HepG2 (cell line): ENCODE measurements around the gene CPT1B. TPM values are rescaled to one million over a fixed set of nuclear protein-coding genes. Genes with fewer than 3 reads are reported as not detected.

Experiments
- BCL6 ChIP-seq: IDR thresholded peaks from 2 replicates; pipeline ENCODE4 v1.6.1; 2016; ENCODE audit warnings: missing genetic modification reagents, missing compliant biosample characterization
- EP300 ChIP-seq, 3 experiments: sonication (generic) in 1 of 3; formaldehyde crosslinking in 1 of 3; IDR thresholded peaks; 2 replicates each; pipeline versions ENCODE4 v1.5.1 to v1.6.1; 2011 to 2020; ENCODE audit warnings: low read depth in 2 of 3, low read length in 2 of 3, borderline replicate concordance in 1 of 3, improper control_type of control experiment in 1 of 3, mild to moderate bottlenecking in 1 of 3, missing genetic modification reagents in 1 of 3, moderate library complexity in 1 of 3
- ETV5 ChIP-seq: IDR thresholded peaks from 2 replicates; pipeline ENCODE4 v1.6.1; 2018; ENCODE audit warnings: missing biosample characterization, missing genetic modification reagents, inconsistent platforms, borderline replicate concordance
- HNRNPH1 ChIP-seq: fragments of 200-400 bp; formaldehyde crosslinking; optimal IDR thresholded peaks from 2 replicates; pipeline ENCODE3; 2017; ENCODE audit warnings: mild to moderate bottlenecking, low read depth, low read length
- KAT8 ChIP-seq: IDR thresholded peaks from 2 replicates; pipeline ENCODE4 v1.6.1; 2016; ENCODE audit warnings: missing genetic modification reagents, missing compliant biosample characterization
- MTA1 ChIP-seq: sonication (generic); formaldehyde crosslinking; IDR thresholded peaks from 2 replicates; pipeline ENCODE4 v1.4.0; 2020; ENCODE audit warnings: missing genetic modification reagents, mild to moderate bottlenecking, borderline replicate concordance
- SOX5 ChIP-seq: IDR thresholded peaks from 2 replicates; pipeline ENCODE4 v1.6.1; 2016; ENCODE audit warnings: borderline replicate concordance
- ZNF205 ChIP-seq: IDR thresholded peaks from 2 replicates; pipeline ENCODE4 v1.6.1; 2018; ENCODE audit warnings: missing biosample characterization, missing genetic modification reagents
- ZNF235 ChIP-seq: sonication (generic); formaldehyde crosslinking; IDR thresholded peaks from 2 replicates; pipeline ENCODE4 v1.8.1; 2023; ENCODE audit warnings: mild to moderate bottlenecking, missing genetic modification reagents, borderline replicate concordance
- ZNF274 ChIP-seq: sonication (generic); formaldehyde crosslinking; IDR thresholded peaks from 2 replicates; pipeline ENCODE4 v1.5.1; 2020; ENCODE audit warnings: mild to moderate bottlenecking, missing genetic modification reagents
- ZNF292 ChIP-seq: sonication (generic); formaldehyde crosslinking; IDR thresholded peaks from 2 replicates; pipeline ENCODE4 v1.8.1; 2022; ENCODE audit warnings: mild to moderate bottlenecking, low read depth, missing genetic modification reagents, borderline replicate concordance
- polyA plus RNA-seq, 8 experiments: library from polyadenylated mRNA; depleted of rRNA in 3 of 8; stranded (reverse) in 7 of 8; unstranded in 1 of 8; fragments of >200 nt; fragmentation: Illumina TruSeq in 4 of 8; extraction: Trizol in 4 of 8; gene quantifications; 2 replicates each; pipeline versions ENCODE4 v1.2.1 to v1.2.3, GENCODE V29; 2011 to 2016; ENCODE audit warnings: low read depth in 4 of 8, missing spikeins in 1 of 8, mixed read lengths in 1 of 8; ENCODE audit not compliant: insufficient read depth in 1 of 8
- total RNA-seq, 5 experiments: library from RNA; depleted of rRNA; stranded (reverse); fragments of >200 nt; fragmentation: Illumina TruSeq; extraction: Trizol; gene quantifications; 2 replicates each; pipeline ENCODE4 v1.2.3, GENCODE V29; 2016; ENCODE audit warnings: low read depth in 1 of 5
- TF ChIP-seq, protein P1 (sequence below): sonication (generic); formaldehyde crosslinking; IDR thresholded peaks from 2 replicates; pipeline ENCODE4 v1.4.0; 2020; ENCODE audit warnings: mild to moderate bottlenecking, missing genetic modification reagents, borderline replicate concordance
- TF ChIP-seq, protein P2 (sequence below): sonication (generic); formaldehyde crosslinking; conservative IDR thresholded peaks from 2 replicates; pipeline ENCODE4 v1.4.0; 2020; ENCODE audit warnings: mild to moderate bottlenecking, missing genetic modification reagents, moderate library complexity
- TF ChIP-seq, protein P3 (sequence below): IDR thresholded peaks from 2 replicates; pipeline ENCODE4 v1.6.1; 2012; ENCODE audit warnings: inconsistent platforms
- TF ChIP-seq, protein P4 (sequence below): sonication (generic); formaldehyde crosslinking; IDR thresholded peaks from 2 replicates; pipeline ENCODE4 v1.5.0; 2020; ENCODE audit warnings: mild to moderate bottlenecking, missing genetic modification reagents
- TF ChIP-seq, protein P5 (sequence below): IDR thresholded peaks from 2 replicates; pipeline ENCODE4 v1.6.1; 2016; ENCODE audit warnings: mild to moderate bottlenecking
- TF ChIP-seq, protein P6 (sequence below): IDR thresholded peaks from 2 replicates; pipeline ENCODE4 v1.6.1; 2016

CPT1B gene
- total and polyA plus RNA-seq, 2 of the 13 experiments (the other 11 are each of a cell fraction or from before 2014, with no cell fraction given), result 9.2 to 19.5 TPM

DNA sequence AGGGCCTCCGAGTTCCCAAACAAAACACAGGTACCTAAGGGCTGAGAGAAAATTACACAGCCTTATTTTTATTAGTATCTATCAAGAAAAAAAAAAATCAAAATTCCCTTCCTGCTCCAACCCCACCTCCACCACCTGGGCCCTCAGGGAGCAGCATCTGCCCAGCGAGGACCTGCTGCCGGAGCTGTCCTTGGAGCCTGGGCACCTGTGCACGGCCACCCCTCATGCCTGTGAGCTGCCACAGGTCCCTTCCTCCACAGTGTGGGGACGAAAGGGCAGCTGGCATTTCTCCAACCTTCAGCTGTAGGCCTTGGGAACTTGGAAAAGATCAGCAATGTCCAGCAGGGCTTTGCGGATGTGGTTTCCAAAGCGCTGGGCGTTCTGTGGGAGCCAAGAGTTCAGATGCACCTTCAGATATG is 9.2 kb downstream of the CPT1B start (continued):
- TF ChIP-seq, protein P1, sequence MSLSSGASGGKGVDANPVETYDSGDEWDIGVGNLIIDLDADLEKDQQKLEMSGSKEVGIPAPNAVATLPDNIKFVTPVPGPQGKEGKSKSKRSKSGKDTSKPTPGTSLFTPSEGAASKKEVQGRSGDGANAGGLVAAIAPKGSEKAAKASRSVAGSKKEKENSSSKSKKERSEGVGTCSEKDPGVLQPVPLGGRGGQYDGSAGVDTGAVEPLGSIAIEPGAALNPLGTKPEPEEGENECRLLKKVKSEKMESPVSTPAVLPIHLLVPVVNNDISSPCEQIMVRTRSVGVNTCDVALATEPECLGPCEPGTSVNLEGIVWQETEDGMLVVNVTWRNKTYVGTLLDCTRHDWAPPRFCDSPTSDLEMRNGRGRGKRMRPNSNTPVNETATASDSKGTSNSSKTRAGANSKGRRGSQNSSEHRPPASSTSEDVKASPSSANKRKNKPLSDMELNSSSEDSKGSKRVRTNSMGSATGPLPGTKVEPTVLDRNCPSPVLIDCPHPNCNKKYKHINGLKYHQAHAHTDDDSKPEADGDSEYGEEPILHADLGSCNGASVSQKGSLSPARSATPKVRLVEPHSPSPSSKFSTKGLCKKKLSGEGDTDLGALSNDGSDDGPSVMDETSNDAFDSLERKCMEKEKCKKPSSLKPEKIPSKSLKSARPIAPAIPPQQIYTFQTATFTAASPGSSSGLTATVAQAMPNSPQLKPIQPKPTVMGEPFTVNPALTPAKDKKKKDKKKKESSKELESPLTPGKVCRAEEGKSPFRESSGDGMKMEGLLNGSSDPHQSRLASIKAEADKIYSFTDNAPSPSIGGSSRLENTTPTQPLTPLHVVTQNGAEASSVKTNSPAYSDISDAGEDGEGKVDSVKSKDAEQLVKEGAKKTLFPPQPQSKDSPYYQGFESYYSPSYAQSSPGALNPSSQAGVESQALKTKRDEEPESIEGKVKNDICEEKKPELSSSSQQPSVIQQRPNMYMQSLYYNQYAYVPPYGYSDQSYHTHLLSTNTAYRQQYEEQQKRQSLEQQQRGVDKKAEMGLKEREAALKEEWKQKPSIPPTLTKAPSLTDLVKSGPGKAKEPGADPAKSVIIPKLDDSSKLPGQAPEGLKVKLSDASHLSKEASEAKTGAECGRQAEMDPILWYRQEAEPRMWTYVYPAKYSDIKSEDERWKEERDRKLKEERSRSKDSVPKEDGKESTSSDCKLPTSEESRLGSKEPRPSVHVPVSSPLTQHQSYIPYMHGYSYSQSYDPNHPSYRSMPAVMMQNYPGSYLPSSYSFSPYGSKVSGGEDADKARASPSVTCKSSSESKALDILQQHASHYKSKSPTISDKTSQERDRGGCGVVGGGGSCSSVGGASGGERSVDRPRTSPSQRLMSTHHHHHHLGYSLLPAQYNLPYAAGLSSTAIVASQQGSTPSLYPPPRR (CRISPR knock-in tag), result 0 out of 2 replicates have a peak, but pooled peaks have one; percentile 37
- TF ChIP-seq ZNF205 (CRISPR knock-in tag) (no peak), MTA1 (CRISPR knock-in tag) (0 out of 2 replicates have a peak, but pooled peaks have one; percentile 48), BCL6 (CRISPR knock-in tag) (peak; percentile 15; the same call in 1 of the 2 replicates), SOX5 (CRISPR knock-in tag) (peak; percentile 7; the same call in 1 of the 2 replicates), ZNF274 (CRISPR knock-in tag) (no peak), ZNF292 (peak; percentile 45; the same call in 1 of the 2 replicates), KAT8 (CRISPR knock-in tag) (peak; percentile 26; the same call in 1 of the 2 replicates), HNRNPH1 (peak; percentile 2), EP300 (IDR thresholded peaks at IDR 0.05; ENCODE audit: low read depth in 2 of 2, low read length in 2 of 2) (peak in 1 of 2 experiments; percentile 48; a peak in 1 of 4 replicates), EP300 (CRISPR knock-in tag; IDR thresholded peaks at IDR 0.05; ENCODE audit: borderline replicate concordance) (no peak; the same call in 1 of the 2 replicates), ZNF235 (no peak), ETV5 (CRISPR knock-in tag) (peak; percentile 52; the same call in 1 of the 2 replicates)
- TF ChIP-seq, protein P2, sequence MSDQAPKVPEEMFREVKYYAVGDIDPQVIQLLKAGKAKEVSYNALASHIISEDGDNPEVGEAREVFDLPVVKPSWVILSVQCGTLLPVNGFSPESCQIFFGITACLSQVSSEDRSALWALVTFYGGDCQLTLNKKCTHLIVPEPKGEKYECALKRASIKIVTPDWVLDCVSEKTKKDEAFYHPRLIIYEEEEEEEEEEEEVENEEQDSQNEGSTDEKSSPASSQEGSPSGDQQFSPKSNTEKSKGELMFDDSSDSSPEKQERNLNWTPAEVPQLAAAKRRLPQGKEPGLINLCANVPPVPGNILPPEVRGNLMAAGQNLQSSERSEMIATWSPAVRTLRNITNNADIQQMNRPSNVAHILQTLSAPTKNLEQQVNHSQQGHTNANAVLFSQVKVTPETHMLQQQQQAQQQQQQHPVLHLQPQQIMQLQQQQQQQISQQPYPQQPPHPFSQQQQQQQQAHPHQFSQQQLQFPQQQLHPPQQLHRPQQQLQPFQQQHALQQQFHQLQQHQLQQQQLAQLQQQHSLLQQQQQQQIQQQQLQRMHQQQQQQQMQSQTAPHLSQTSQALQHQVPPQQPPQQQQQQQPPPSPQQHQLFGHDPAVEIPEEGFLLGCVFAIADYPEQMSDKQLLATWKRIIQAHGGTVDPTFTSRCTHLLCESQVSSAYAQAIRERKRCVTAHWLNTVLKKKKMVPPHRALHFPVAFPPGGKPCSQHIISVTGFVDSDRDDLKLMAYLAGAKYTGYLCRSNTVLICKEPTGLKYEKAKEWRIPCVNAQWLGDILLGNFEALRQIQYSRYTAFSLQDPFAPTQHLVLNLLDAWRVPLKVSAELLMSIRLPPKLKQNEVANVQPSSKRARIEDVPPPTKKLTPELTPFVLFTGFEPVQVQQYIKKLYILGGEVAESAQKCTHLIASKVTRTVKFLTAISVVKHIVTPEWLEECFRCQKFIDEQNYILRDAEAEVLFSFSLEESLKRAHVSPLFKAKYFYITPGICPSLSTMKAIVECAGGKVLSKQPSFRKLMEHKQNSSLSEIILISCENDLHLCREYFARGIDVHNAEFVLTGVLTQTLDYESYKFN, result peak; percentile 69
- TF ChIP-seq, protein P3, sequence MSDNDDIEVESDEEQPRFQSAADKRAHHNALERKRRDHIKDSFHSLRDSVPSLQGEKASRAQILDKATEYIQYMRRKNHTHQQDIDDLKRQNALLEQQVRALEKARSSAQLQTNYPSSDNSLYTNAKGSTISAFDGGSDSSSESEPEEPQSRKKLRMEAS, result peak; percentile 32; the same call in 1 of the 2 replicates
- TF ChIP-seq, protein P4, sequence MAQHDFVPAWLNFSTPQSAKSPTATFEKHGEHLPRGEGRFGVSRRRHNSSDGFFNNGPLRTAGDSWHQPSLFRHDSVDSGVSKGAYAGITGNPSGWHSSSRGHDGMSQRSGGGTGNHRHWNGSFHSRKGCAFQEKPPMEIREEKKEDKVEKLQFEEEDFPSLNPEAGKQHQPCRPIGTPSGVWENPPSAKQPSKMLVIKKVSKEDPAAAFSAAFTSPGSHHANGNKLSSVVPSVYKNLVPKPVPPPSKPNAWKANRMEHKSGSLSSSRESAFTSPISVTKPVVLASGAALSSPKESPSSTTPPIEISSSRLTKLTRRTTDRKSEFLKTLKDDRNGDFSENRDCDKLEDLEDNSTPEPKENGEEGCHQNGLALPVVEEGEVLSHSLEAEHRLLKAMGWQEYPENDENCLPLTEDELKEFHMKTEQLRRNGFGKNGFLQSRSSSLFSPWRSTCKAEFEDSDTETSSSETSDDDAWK (CRISPR knock-in tag), result no peak
- TF ChIP-seq, protein P5, sequence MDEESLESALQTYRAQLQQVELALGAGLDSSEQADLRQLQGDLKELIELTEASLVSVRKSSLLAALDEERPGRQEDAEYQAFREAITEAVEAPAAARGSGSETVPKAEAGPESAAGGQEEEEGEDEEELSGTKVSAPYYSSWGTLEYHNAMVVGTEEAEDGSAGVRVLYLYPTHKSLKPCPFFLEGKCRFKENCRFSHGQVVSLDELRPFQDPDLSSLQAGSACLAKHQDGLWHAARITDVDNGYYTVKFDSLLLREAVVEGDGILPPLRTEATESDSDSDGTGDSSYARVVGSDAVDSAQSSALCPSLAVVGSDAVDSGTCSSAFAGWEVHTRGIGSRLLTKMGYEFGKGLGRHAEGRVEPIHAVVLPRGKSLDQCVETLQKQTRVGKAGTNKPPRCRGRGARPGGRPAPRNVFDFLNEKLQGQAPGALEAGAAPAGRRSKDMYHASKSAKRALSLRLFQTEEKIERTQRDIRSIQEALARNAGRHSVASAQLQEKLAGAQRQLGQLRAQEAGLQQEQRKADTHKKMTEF (CRISPR knock-in tag), result peak; percentile 40; the same call in 1 of the 2 replicates
- TF ChIP-seq, protein P6, sequence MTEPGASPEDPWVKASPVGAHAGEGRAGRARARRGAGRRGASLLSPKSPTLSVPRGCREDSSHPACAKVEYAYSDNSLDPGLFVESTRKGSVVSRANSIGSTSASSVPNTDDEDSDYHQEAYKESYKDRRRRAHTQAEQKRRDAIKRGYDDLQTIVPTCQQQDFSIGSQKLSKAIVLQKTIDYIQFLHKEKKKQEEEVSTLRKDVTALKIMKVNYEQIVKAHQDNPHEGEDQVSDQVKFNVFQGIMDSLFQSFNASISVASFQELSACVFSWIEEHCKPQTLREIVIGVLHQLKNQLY, result peak; percentile 74
